K562 (cell line): ENCODE data around the gene SIGLEC7. TPM values are rescaled to one million over a fixed set of nuclear protein-coding genes. Genes with fewer than 3 reads are reported as not detected.
A peak's percentile ranks its signal among the peaks of the same experiment; 100 is the strongest.

Experiments used
- BHLHE40 ChIP-seq: IDR thresholded peaks from 2 replicates; pipeline ENCODE4 v1.6.1; 2011; ENCODE audit warnings: low read length, improper control_type of control experiment
- CC2D1A ChIP-seq: fragments of 450-650 bp; IDR thresholded peaks from 2 replicates; pipeline ENCODE4 v1.6.1; 2017; ENCODE audit warnings: mild to moderate bottlenecking
- CREM ChIP-seq: IDR thresholded peaks from 2 replicates; pipeline ENCODE4 v1.6.1; 2014; ENCODE audit warnings: antibody characterized with exemption, low read depth
- DACH1 ChIP-seq: fragments of 450-650 bp; IDR thresholded peaks from 2 replicates; pipeline ENCODE4 v1.6.1; 2018; ENCODE audit not compliant: partially characterized antibody
- HCFC1 ChIP-seq: IDR thresholded peaks from 2 replicates; pipeline ENCODE4 v1.6.1; 2012; ENCODE audit warnings: low read depth, low read length, improper control_type of control experiment
- HMG20A ChIP-seq: fragments of 450-650 bp; formaldehyde crosslinking; conservative IDR thresholded peaks from 2 replicates; pipeline ENCODE4 v1.4.0; 2020; ENCODE audit warnings: mild to moderate bottlenecking, mixed read lengths
- NCOA4 ChIP-seq: fragments of 450-650 bp; IDR thresholded peaks from 2 replicates; pipeline ENCODE4 v1.6.1; 2018; ENCODE audit warnings: mild to moderate bottlenecking; ENCODE audit not compliant: partially characterized antibody
- NR1H2 ChIP-seq: sonication (generic); formaldehyde crosslinking; IDR thresholded peaks from 2 replicates; pipeline ENCODE4 v1.4.0; 2020; ENCODE audit warnings: mild to moderate bottlenecking, missing genetic modification reagents
- PHF21A ChIP-seq: fragments of 450-650 bp; IDR thresholded peaks from 2 replicates; pipeline ENCODE4 v1.6.1; 2017; ENCODE audit warnings: low read depth, borderline replicate concordance
- PML ChIP-seq: IDR thresholded peaks from 2 replicates; pipeline ENCODE4 v1.6.1; 2012; ENCODE audit warnings: low read length, inconsistent platforms
- POLR2B ChIP-seq: fragments of 450-650 bp; IDR thresholded peaks from 2 replicates; pipeline ENCODE4 v1.6.1; 2018; ENCODE audit warnings: low read depth; ENCODE audit not compliant: partially characterized antibody
- POLR3G ChIP-seq: IDR thresholded peaks from 2 replicates; pipeline ENCODE4 v1.6.1; 2011; ENCODE audit not compliant: insufficient read length, insufficient replicate concordance; ENCODE audit errors: extremely low read depth
- RFX5 ChIP-seq: IDR thresholded peaks from 2 replicates; pipeline ENCODE4 v1.6.1; 2011; ENCODE audit warnings: low read depth, mild to moderate bottlenecking, improper control_type of control experiment, low read length
- SLC30A9 ChIP-seq: fragments of 250-450 bp; sonication (Bioruptor Pico); IDR thresholded peaks from 2 replicates; pipeline ENCODE4 v1.8.0; 2022; ENCODE audit warnings: mild to moderate bottlenecking, moderate library complexity
- TAF1 ChIP-seq: IDR thresholded peaks from 2 replicates; pipeline ENCODE4 v1.6.1; 2011; ENCODE audit warnings: mild to moderate bottlenecking, low read length, moderate library complexity; ENCODE audit not compliant: insufficient read depth, control insufficient read depth, severe bottlenecking; ENCODE audit errors: extremely low read depth
- TAF9B ChIP-seq: fragments of 450-650 bp; IDR thresholded peaks from 2 replicates; pipeline ENCODE4 v1.6.1; 2018; ENCODE audit warnings: mild to moderate bottlenecking; ENCODE audit not compliant: partially characterized antibody
- TAL1 ChIP-seq: fragments of 450-650 bp; IDR thresholded peaks from 2 replicates; pipeline ENCODE4 v1.6.1; 2016; ENCODE audit warnings: mild to moderate bottlenecking
- ZNF146 ChIP-seq: IDR thresholded peaks from one replicate; pipeline ENCODE4 v1.6.1; 2018; ENCODE audit warnings: missing compliant biosample characterization; ENCODE audit not compliant: unreplicated experiment
- ZNF384 ChIP-seq: IDR thresholded peaks from 2 replicates; pipeline ENCODE4 v1.6.1; 2012; ENCODE audit warnings: low read depth, low read length, improper control_type of control experiment
- ZNF431 ChIP-seq: sonication (generic); formaldehyde crosslinking; IDR thresholded peaks from 2 replicates; pipeline ENCODE4 v1.8.0; 2022; ENCODE audit warnings: mild to moderate bottlenecking, missing genetic modification reagents
- ZNF507 ChIP-seq: conservative IDR thresholded peaks from 2 replicates; pipeline ENCODE4 v1.6.1; 2017; ENCODE audit warnings: missing genetic modification characterization, missing compliant biosample characterization
- ZNF584 ChIP-seq: fragments of 200-800 bp; sonication (Bioruptor generic); IDR thresholded peaks from 2 replicates; pipeline ENCODE4 v1.6.1; 2016; ENCODE audit warnings: low read depth, mild to moderate bottlenecking, missing genetic modification characterization, missing compliant biosample characterization
- polyA plus RNA-seq, 8 experiments: library from polyadenylated mRNA; depleted of rRNA in 4 of 8; stranded (reverse) in 5 of 8; unstranded in 3 of 8; fragments of >200 nt; fragmentation: Nextera tagmentation in 2 of 8; fragmentation: Illumina TruSeq in 1 of 8; extraction: Ambion mirVana in 2 of 8; extraction: Trizol in 1 of 8; gene quantifications; 2 replicates each; pipeline versions ENCODE4 v1.2.1 to v1.2.3, GENCODE V29; 2011 to 2014; ENCODE audit warnings: inconsistent platforms in 1 of 8, missing spikeins in 1 of 8
- total RNA-seq, 7 experiments: library from RNA; depleted of rRNA in 6 of 7; stranded (reverse); fragments of >200 nt in 6 of 7; fragmentation: Illumina TruSeq in 2 of 7; extraction: Trizol in 2 of 7; gene quantifications; 2 replicates each; pipeline versions ENCODE4 v1.2.1 to v1.2.3, GENCODE V29; 2011 to 2021; ENCODE audit warnings: low replicate concordance in 1 of 7
- TF ChIP-seq, protein P1 (sequence below): fragments of 450-650 bp; formaldehyde crosslinking; IDR thresholded peaks from 2 replicates; pipeline ENCODE4 v1.4.0; 2022; ENCODE audit warnings: missing genetic modification characterization
- TF ChIP-seq, protein P2 (sequence below), 2 experiments: fragments of 200-800 bp in 1 of 2; sonication (Bioruptor generic) in 1 of 2; sonication (generic) in 1 of 2; formaldehyde crosslinking in 1 of 2; IDR thresholded peaks in 1 of 2; conservative IDR thresholded peaks in 1 of 2; 2 replicates each; pipeline versions ENCODE4 v1.5.0 to v1.6.1; 2016 to 2020; ENCODE audit warnings: missing compliant biosample characterization in 1 of 2, missing genetic modification characterization in 1 of 2, missing genetic modification reagents in 1 of 2
- TF ChIP-seq, protein P3 (sequence below): sonication (generic); formaldehyde crosslinking; IDR thresholded peaks from 2 replicates; pipeline ENCODE4 v1.9.0; 2022; ENCODE audit warnings: mild to moderate bottlenecking, missing genetic modification reagents

SIGLEC7 gene
- total and polyA plus RNA-seq, 9 of the 15 experiments (the other 6 are each of a cell fraction or from before 2014, with no cell fraction given), result 0.10 to 0.12 TPM; not detected in 7

DNA sequence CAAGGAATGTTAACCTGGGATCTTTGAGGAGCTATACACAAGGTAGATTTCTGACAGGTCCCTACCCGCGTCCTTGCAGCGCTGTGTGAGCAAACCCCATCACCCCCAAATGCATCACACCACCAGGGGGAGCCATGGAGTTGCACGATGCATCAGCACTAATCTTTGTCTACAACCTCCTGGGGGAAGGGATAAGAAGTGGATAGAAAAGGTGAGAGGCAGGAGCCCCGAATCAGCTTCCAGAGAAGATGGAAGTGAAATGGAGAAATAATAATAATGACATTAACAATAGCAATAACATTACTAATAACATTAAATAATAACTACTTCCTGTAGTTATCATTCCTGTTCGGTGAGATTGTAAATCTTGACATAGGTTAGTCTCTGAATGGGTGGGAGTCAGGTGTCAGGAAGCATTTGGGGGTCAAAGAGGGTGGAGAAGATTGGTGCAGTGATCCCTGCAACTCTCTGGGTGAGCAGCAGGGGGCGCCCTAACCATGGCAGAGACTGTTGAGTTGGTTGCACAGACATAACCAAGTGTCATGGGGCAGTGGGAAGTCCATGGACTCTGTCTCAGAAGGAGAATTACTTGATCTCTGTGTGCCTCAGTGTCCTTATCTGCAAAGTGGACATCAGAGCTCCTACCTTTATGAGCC, 16.5 kb downstream of the SIGLEC7 start (continued):
- TF ChIP-seq ZNF584 (no peak), CREM (peak; percentile 75), ZNF507 (tag) (no peak), PML (no peak), HMG20A (CRISPR knock-in tag) (no peak), SLC30A9 (CRISPR knock-in tag) (no peak), NCOA4 (no peak), DACH1 (no peak), TAF9B (no peak), TAF1 (no peak), ZNF431 (no peak), POLR2B (no peak), HCFC1 (no peak), RFX5 (no peak), ZNF384 (no peak), POLR3G (no peak), ZNF146 (CRISPR knock-in tag) (no peak), TAL1 (peak; percentile 16; the same call in 1 of the 2 replicates), BHLHE40 (no peak; the same call in 1 of the 2 replicates), PHF21A (no peak), NR1H2 (CRISPR knock-in tag) (no peak), CC2D1A (peak; percentile 77; the same call in 1 of the 2 replicates)
- TF ChIP-seq, protein P1, sequence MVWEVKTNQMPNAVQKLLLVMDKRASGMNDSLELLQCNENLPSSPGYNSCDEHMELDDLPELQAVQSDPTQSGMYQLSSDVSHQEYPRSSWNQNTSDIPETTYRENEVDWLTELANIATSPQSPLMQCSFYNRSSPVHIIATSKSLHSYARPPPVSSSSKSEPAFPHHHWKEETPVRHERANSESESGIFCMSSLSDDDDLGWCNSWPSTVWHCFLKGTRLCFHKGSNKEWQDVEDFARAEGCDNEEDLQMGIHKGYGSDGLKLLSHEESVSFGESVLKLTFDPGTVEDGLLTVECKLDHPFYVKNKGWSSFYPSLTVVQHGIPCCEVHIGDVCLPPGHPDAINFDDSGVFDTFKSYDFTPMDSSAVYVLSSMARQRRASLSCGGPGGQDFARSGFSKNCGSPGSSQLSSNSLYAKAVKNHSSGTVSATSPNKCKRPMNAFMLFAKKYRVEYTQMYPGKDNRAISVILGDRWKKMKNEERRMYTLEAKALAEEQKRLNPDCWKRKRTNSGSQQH (CRISPR knock-in tag), result no peak
- TF ChIP-seq, protein P2, sequence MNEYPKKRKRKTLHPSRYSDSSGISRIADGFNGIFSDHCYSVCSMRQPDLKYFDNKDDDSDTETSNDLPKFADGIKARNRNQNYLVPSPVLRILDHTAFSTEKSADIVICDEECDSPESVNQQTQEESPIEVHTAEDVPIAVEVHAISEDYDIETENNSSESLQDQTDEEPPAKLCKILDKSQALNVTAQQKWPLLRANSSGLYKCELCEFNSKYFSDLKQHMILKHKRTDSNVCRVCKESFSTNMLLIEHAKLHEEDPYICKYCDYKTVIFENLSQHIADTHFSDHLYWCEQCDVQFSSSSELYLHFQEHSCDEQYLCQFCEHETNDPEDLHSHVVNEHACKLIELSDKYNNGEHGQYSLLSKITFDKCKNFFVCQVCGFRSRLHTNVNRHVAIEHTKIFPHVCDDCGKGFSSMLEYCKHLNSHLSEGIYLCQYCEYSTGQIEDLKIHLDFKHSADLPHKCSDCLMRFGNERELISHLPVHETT (CRISPR knock-in tag; conservative IDR thresholded peaks at IDR 0.05 in 1 of 2, IDR thresholded peaks at IDR 0.05 in 1 of 2), result no peak
- TF ChIP-seq, protein P3, sequence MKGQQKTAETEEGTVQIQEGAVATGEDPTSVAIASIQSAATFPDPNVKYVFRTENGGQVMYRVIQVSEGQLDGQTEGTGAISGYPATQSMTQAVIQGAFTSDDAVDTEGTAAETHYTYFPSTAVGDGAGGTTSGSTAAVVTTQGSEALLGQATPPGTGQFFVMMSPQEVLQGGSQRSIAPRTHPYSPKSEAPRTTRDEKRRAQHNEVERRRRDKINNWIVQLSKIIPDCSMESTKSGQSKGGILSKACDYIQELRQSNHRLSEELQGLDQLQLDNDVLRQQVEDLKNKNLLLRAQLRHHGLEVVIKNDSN (CRISPR knock-in tag), result no peak
